Keratinocyte (primary cell): ENCODE results near the gene DLG1.

Source experiments
- CTCF ChIP-seq, 3 experiments: IDR thresholded peaks in 1 of 3; conservative IDR thresholded peaks in 1 of 3; optimal IDR thresholded peaks in 1 of 3; 2 replicates in 2 of 3; 3 replicates in 1 of 3; pipeline versions ENCODE3 to v1.5.1; 2011; ENCODE audit warnings: low read length in 3 of 3, mild to moderate bottlenecking in 3 of 3, moderate library complexity in 2 of 3, control low read depth in 1 of 3, inconsistent platforms in 1 of 3; ENCODE audit not compliant: insufficient read depth in 2 of 3; ENCODE audit errors: extremely low read depth in 1 of 3
- EZH2 ChIP-seq: IDR thresholded peaks from one replicate; pipeline ENCODE4 v1.6.1; 2012; ENCODE audit warnings: inconsistent platforms, mild to moderate bottlenecking, low read length, moderate library complexity

GRCh38 chr3:197258168-197258755 lies 40.1 kb downstream of the DLG1 start:
- no peak for TF ChIP-seq CTCF (optimal IDR thresholded peaks at IDR 0.05 in 1 of 3, IDR thresholded peaks at IDR 0.05 in 1 of 3, conservative IDR thresholded peaks at IDR 0.05 in 1 of 3; ENCODE audit: extremely low read depth in 1 of 3, insufficient read depth in 2 of 3, low read length in 3 of 3)
- no peak for TF ChIP-seq EZH2
